Measurements from ENCODE around the gene CCS. TPM values are rescaled to one million over a fixed set of nuclear protein-coding genes. Genes with fewer than 3 reads are reported as not detected.

The CCS gene
- total and polyA plus RNA-seq, 2 of the 4 experiments (the other 2 are of a cell fraction) = 20.1 to 53.0 TPM

DNA sequence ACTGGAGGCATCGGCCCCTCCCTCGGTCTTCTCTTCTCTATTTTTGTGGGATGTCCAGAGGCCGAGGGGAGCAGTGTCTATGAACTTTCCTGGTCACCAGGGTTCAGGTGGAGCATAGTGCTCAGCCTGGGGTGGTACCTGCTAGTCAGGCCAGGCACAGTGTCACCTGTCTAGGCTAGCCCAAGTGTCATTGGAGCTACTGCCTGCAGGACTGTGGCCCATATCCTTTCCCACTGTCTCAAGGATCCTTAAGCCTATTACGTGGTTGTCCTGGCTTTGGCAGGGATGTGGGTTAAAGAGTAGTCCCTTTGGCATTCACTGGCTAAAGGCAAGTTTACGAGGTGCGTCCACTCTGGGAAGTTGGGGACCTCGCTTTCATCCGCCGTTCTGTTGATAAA lies 32.8 kb downstream of the CCS start:
- peaks cover 100% of the 10 kb centered on the region for H4K20me1 ChIP-seq (ENCODE audit: insufficient read depth, low read length)

More for the DNA sequence above, 32.8 kb downstream of the CCS start:
- Histone ChIP-seq H2AK9ac (replicated peaks; ENCODE audit: low read depth, low read length, poor library complexity) (peak overlapping the region; percentile 5), H4K91ac (ENCODE audit: insufficient read depth, low read depth, low read length) (no peak overlapping the region), H2BK120ac (ENCODE audit: low read depth, low read length) (no peak overlapping the region), H3K79me1 (ENCODE audit: low read depth in 1 of 2, low read length in 2 of 2) (peaks cover 28 to 82% of the 10 kb centered on the region in 2 experiments; a peak in 3 of 4 replicates), H3K36me3 (ENCODE audit: control insufficient read depth, insufficient read depth, low read length) (peaks cover 69% of the 10 kb centered on the region), H3K23ac (ENCODE audit: low read depth, low read length) (no peak overlapping the region), H2AFZ (replicated peaks; ENCODE audit: low read length, poor library complexity) (no peak overlapping the region), H3K56ac (ENCODE audit: extremely low read depth, insufficient read depth, low read length) (no peak overlapping the region), H3K27me3 (ENCODE audit: control insufficient read depth, insufficient read depth, low read length) (no peaks in the 10 kb centered on the region), H3K4me1 (ENCODE audit: control insufficient read depth, insufficient read depth, low read length) (peaks cover 2% of the 10 kb centered on the region; the same call in 1 of the 2 replicates), H2AK5ac (ENCODE audit: low read depth, low read length) (no peak overlapping the region), H3K9ac (ENCODE audit: low read depth, low read length) (no peak overlapping the region), H3K14ac (replicated peaks; ENCODE audit: low read depth, low read length) (no peak overlapping the region), H3K4ac (ENCODE audit: low read depth, low read length) (no peak overlapping the region), H3K9me1 (ENCODE audit: insufficient read depth, low read length) (peaks cover 40% of the 10 kb centered on the region), H3K27ac (ENCODE audit: insufficient read depth, low read length) (no peak overlapping the region), H3K4me2 (ENCODE audit: low read depth, low read length) (no peak overlapping the region), H3K4me3 (ENCODE audit: insufficient read depth, low read depth, low read length) (no peak overlapping the region), H2BK15ac (ENCODE audit: low read depth, low read length) (no peak overlapping the region), H3K9me3 (ENCODE audit: control insufficient read depth, insufficient read depth, low read length) (no peaks in the 10 kb centered on the region), H2BK5ac (ENCODE audit: low read depth, low read length, poor library complexity, severe bottlenecking) (no peak overlapping the region), H4K8ac (ENCODE audit: low read depth in 2 of 2, low read length in 2 of 2) (no peak overlapping the region), H2BK20ac (ENCODE audit: low read depth, low read length) (no peak overlapping the region), H4K5ac (ENCODE audit: low read depth, low read length) (no peak overlapping the region), H3K18ac (ENCODE audit: low read depth, low read length) (no peak overlapping the region)
- in situ Hi-C loops (cut with MboI; ENCODE audit: low sequenced_read_pairs) (no loop called here), intact Hi-C loops (cut with micrococcal nuclease) (no loop called here), dilution Hi-C loops (cut with HindIII; ENCODE audit: low sequenced_read_pairs, unreplicated experiment) (no loop called here)
- ATAC-seq (ENCODE audit: low read depth) (no peak), DNase-seq (no peak)
- POLR2A ChIA-PET (ENCODE audit: unreplicated experiment) = no interaction called here
- CTCF ChIA-PET = no interaction called here
- BruUV-seq (replicated peaks) = no TSS peak
- WGBS, 2 experiments (ENCODE audit: extremely low coverage in 2 of 2, insufficient read length in 1 of 2) = 100% methylated on average over 5 of the region's 9 CpGs; no CpG with 5 or more reads in 1 of the 2 experiments
- TF ChIP-seq FOS (IDR thresholded peaks at IDR 0.05; ENCODE audit: low read depth, low read length) = no peak
- no peak for TF ChIP-seq CHD1 (IDR thresholded peaks at IDR 0.05; ENCODE audit: low read depth, low read length)
- no peak for TF ChIP-seq MAZ (IDR thresholded peaks at IDR 0.05; ENCODE audit: borderline replicate concordance, low read depth, low read length)
- no peak for TF ChIP-seq RFX5 (IDR thresholded peaks at IDR 0.05; ENCODE audit: low read depth, low read length)
- TF ChIP-seq SMC3 (IDR thresholded peaks at IDR 0.05; ENCODE audit: low read depth, low read length) = no peak
- TF ChIP-seq, protein P1, sequence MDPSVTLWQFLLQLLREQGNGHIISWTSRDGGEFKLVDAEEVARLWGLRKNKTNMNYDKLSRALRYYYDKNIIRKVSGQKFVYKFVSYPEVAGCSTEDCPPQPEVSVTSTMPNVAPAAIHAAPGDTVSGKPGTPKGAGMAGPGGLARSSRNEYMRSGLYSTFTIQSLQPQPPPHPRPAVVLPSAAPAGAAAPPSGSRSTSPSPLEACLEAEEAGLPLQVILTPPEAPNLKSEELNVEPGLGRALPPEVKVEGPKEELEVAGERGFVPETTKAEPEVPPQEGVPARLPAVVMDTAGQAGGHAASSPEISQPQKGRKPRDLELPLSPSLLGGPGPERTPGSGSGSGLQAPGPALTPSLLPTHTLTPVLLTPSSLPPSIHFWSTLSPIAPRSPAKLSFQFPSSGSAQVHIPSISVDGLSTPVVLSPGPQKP (IDR thresholded peaks at IDR 0.05; ENCODE audit: borderline replicate concordance, low read depth, low read length) = no peak
- TF ChIP-seq USF2 (IDR thresholded peaks at IDR 0.05; ENCODE audit: low read depth, low read length) = no peak
- TF ChIP-seq POLR2A (IDR thresholded peaks at IDR 0.05; ENCODE audit: low read depth, low read length) = no peak
- TF ChIP-seq MAFK (IDR thresholded peaks at IDR 0.05; ENCODE audit: low read depth, low read length) = no peak
- no peak for TF ChIP-seq RAD21 (IDR thresholded peaks at IDR 0.05; ENCODE audit: low read length)
- no peak for TF ChIP-seq NFE2L2 (IDR thresholded peaks at IDR 0.05; ENCODE audit: low read depth, low read length)
- no peak for TF ChIP-seq BHLHE40 (IDR thresholded peaks at IDR 0.05; ENCODE audit: low read depth, low read length)
- TF ChIP-seq CEBPB (IDR thresholded peaks at IDR 0.05; ENCODE audit: low read depth, low read length) = no peak
- no peak for TF ChIP-seq RCOR1 (IDR thresholded peaks at IDR 0.05; ENCODE audit: insufficient replicate concordance, low read length)
- TF ChIP-seq, protein P2, sequence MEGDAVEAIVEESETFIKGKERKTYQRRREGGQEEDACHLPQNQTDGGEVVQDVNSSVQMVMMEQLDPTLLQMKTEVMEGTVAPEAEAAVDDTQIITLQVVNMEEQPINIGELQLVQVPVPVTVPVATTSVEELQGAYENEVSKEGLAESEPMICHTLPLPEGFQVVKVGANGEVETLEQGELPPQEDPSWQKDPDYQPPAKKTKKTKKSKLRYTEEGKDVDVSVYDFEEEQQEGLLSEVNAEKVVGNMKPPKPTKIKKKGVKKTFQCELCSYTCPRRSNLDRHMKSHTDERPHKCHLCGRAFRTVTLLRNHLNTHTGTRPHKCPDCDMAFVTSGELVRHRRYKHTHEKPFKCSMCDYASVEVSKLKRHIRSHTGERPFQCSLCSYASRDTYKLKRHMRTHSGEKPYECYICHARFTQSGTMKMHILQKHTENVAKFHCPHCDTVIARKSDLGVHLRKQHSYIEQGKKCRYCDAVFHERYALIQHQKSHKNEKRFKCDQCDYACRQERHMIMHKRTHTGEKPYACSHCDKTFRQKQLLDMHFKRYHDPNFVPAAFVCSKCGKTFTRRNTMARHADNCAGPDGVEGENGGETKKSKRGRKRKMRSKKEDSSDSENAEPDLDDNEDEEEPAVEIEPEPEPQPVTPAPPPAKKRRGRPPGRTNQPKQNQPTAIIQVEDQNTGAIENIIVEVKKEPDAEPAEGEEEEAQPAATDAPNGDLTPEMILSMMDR (conservative IDR thresholded peaks at IDR 0.05; ENCODE audit: low read depth, low read length) = no peak
- TF ChIP-seq MXI1 (IDR thresholded peaks at IDR 0.05; ENCODE audit: borderline replicate concordance, low read depth, low read length) = no peak

All from IMR-90 (cell line).